Heart left ventricle (tissue), 16 donors: ENCODE data around the gene ARSB. TPM values are rescaled to one million over a fixed set of nuclear protein-coding genes. Genes with fewer than 3 reads are reported as not detected.

Source experiments
- ATAC-seq, 4 donors: fragments of 200-7000 bp; cut with Tn5 transposase; one replicate each; pipeline ENCODE4 v1.9.1; 2020 to 2022; ENCODE audit warnings: moderate library complexity in 4 of 4, mild to moderate bottlenecking in 3 of 4, moderate number of reproducible peaks in 1 of 4
- DNase-seq, 5 donors: peaks; one replicate each; pipeline ENCODE4 v3.0.0-alpha.2; 2020
- H3K27ac ChIP-seq, 12 donors: fragments of 200-600 bp; sonication (generic) in 4 of 12; one replicate each; pipeline versions ENCODE4 v1.5.0 to v1.8.0; 2016 to 2022; ENCODE audit warnings: mild to moderate bottlenecking in 2 of 12
- H3K27me3 ChIP-seq, 9 donors: fragments of 200-600 bp; sonication (generic) in 2 of 9; one replicate each; pipeline versions ENCODE4 v1.5.1 to v1.8.0; 2016 to 2022; ENCODE audit warnings: mild to moderate bottlenecking in 3 of 9
- H3K36me3 ChIP-seq, 9 donors: fragments of 200-600 bp; sonication (generic) in 2 of 9; one replicate each; pipeline versions ENCODE4 v1.5.0 to v1.8.0; 2018 to 2022; ENCODE audit warnings: mild to moderate bottlenecking in 2 of 9
- H3K4me1 ChIP-seq, 12 donors: fragments of 200-600 bp; sonication (generic) in 4 of 12; one replicate each; pipeline versions ENCODE4 v1.5.0 to v1.8.0; 2016 to 2022; ENCODE audit warnings: mild to moderate bottlenecking in 3 of 12
- H3K4me3 ChIP-seq, 12 donors: fragments of 200-600 bp; sonication (generic) in 4 of 12; one replicate each; pipeline versions ENCODE4 v1.5.0 to v1.8.0; 2017 to 2022; ENCODE audit warnings: mild to moderate bottlenecking in 9 of 12, moderate library complexity in 4 of 12
- H3K9me3 ChIP-seq, 12 donors: fragments of 200-600 bp; sonication (generic) in 4 of 12; one replicate each; pipeline versions ENCODE4 v1.5.0 to v1.8.0; 2016 to 2022; ENCODE audit warnings: mild to moderate bottlenecking in 1 of 12
- CTCF ChIP-seq, 12 donors: fragments of 200-600 bp; sonication (generic) in 4 of 12; IDR thresholded peaks; one replicate each; pipeline versions ENCODE4 v1.5.0 to v1.8.0; 2018 to 2022; ENCODE audit warnings: antibody characterized with exemption in 12 of 12, mild to moderate bottlenecking in 5 of 12
- POLR2A ChIP-seq, 2 donors: fragments of 450-650 bp; IDR thresholded peaks; one replicate each; pipeline ENCODE4 v1.6.1; 2017; ENCODE audit warnings: antibody characterized with exemption in 2 of 2, mild to moderate bottlenecking in 2 of 2, moderate library complexity in 2 of 2
- WGBS, 4 donors: extraction: QIAGEN DNeasy Blood & Tissue Kit in 2 of 4; methylation state at CpG; one replicate each; pipeline versions ENCODE4 v1.1.5 to v1.1.7; 2013 to 2018; 5-methylcytosine and 5-hydroxymethylcytosine counted together
- intact Hi-C, 10 donors: fragments of 100-400 bp; cut with DNase I; formaldehyde crosslinking; loops; one replicate each; pipeline versions ENCODE4 v1.11.1 to v1.14.2; 2022
- polyA plus RNA-seq, 2 donors: library from polyadenylated mRNA; stranded (reverse); fragments of 200-250 nt; gene quantifications; one replicate each; pipeline ENCODE4 v1.2.3, GENCODE V29; 2013
- total RNA-seq, 9 donors: library from RNA; depleted of rRNA in 2 of 9; stranded (reverse); fragments of >200 nt in 2 of 9; fragmentation: NEBNext Ultra II Directional in 3 of 9; extraction: Animal tissue kit (Norgen Biotek cat#: 25700) in 3 of 9; gene quantifications; one replicate each; pipeline versions ENCODE4 v1.1.0 to v1.2.4, GENCODE V29; 2016 to 2023
- donor health status: ischemic (EF 13 %, LVEDD 7.1; RV severe dilation, severe dysfunction).
- donor health status: healthy with polysubstance abuse.
- donor health status: DM: no; HTN: yes; CAD: no.
- donor health status: DM: no; HTN: no; CAD: no.
- donor health status: ischemic (EF 25% LVEDD 6.9; RV normal size, moderate dysfunction).
- donor health status: ischemic (EF 25% LVEDD 5.7; RV mildly dilated, moderate dysfunction).
- donor health status: healthy.
- donor health status: DM: yes; HTN: yes; CAD: no.
- donor health status: ischemic (EF 35%, LVEDD 5.7; RV mildly dilated, moderate dysfunction).
- donor health status: nonischemic (EF 11% LVEDD 7.7; RV severe dilation, severe dysfunction).
- donor health status: DM: yes; HTN: yes; CAD: no.
- donor health status: PGD.
- donor health status: ischemic (EF 29% LVEDD 5.4; RV normal size, mild dysfunction).
- donor health status: nonischemic (EF 23%, LVEDD 6.1; RV moderate dilation, normal function).

Gene ARSB
- total and polyA plus RNA-seq, 11 donors: 2.2 to 25.8 (median 14.4) TPM

GRCh38 chr5:78974011-78974410 is 11.1 kb downstream of the ARSB start:
- Histone ChIP-seq H3K36me3 (peaks cover 0 to under 1% (median 0%) of the 10 kb centered on the region in 9 donors), H3K4me3 (no peak overlapping the region), H3K9me3 (no peaks in the 10 kb centered on the region), H3K27me3 (no peaks in the 10 kb centered on the region), H3K4me1 (peaks cover 0 to 30% (median 14%) of the 10 kb centered on the region in 12 donors), H3K27ac (peak overlapping the region in 1 of 12 donors; percentile 28)
- WGBS, 4 donors: 50 to 59% (median 55%) methylated on average over 5 of the region's 5 CpGs
- intact Hi-C loops: loop anchor here in 1 of 10 donors (5.0 kb wide), 1 partner anchor 437 kb away; no protein-coding TSS in a partner anchor
- TF ChIP-seq CTCF (IDR thresholded peaks at IDR 0.05): no peak
- TF ChIP-seq POLR2A (IDR thresholded peaks at IDR 0.05): no peak
- peak; percentile 60 to 74 (median 70) for ATAC-seq
- DNase-seq: peak in 2 of 5 donors; percentile 36 to 52

GRCh38 chr5:78972654-78973428 is 12.3 kb downstream of the ARSB start:
- H3K9me3 ChIP-seq: no peaks in the 10 kb centered on the region
- peak; percentile 21 to 64 (median 58) for ATAC-seq

GRCh38 chr5:78971998-78972397 is 13.1 kb downstream of the ARSB start:
- Histone ChIP-seq H3K27ac (no peak overlapping the region), H3K27me3 (no peaks in the 10 kb centered on the region), H3K4me3 (no peak overlapping the region), H3K36me3 (peaks cover 0 to 10% (median 0%) of the 10 kb centered on the region in 9 donors), H3K9me3 (no peaks in the 10 kb centered on the region), H3K4me1 (peaks cover 0 to 30% (median 14%) of the 10 kb centered on the region in 12 donors)
- WGBS, 4 donors: 48 to 95% (median 77%) methylated on average over 2 of the region's 2 CpGs
- TF ChIP-seq POLR2A (IDR thresholded peaks at IDR 0.05): no peak
- no peak for TF ChIP-seq CTCF (IDR thresholded peaks at IDR 0.05)
- no peak for DNase-seq
- ATAC-seq: no peak
- intact Hi-C loops: loop anchor here in 1 of 10 donors (5.0 kb wide), 1 partner anchor 435 kb away; no protein-coding TSS in a partner anchor

More at GRCh38 chr5:78972654-78973428, 12.3 kb downstream of the ARSB start:
- Histone ChIP-seq H3K27ac (peak overlapping the region in 2 of 12 donors; percentile 19 to 44), H3K4me3 (peak overlapping the region in 5 of 12 donors; percentile 0 to 13 (median 6)), H3K4me1 (peaks cover 0 to 30% (median 14%) of the 10 kb centered on the region in 12 donors), H3K36me3 (peaks cover 0 to 10% (median 0%) of the 10 kb centered on the region in 9 donors), H3K27me3 (no peaks in the 10 kb centered on the region)
- TF ChIP-seq CTCF (IDR thresholded peaks at IDR 0.05) (no peak), POLR2A (IDR thresholded peaks at IDR 0.05) (no peak)
- DNase-seq: peak in 3 of 5 donors; percentile 13 to 45 (median 33)
- 37 to 47% (median 44%) methylated on average over 7 of the region's 7 CpGs for whole genome bisulfite sequencing, 4 donors
- intact Hi-C loops: loop anchor here in 1 of 10 donors (5.0 kb wide), 1 partner anchor 436 kb away; no protein-coding TSS in a partner anchor

GRCh38 chr5:78968781-78969180 is 16.3 kb downstream of the ARSB start:
- Histone ChIP-seq H3K4me3 (no peak overlapping the region), H3K27me3 (no peaks in the 10 kb centered on the region), H3K27ac (no peak overlapping the region), H3K36me3 (peaks cover 0 to 18% (median 0%) of the 10 kb centered on the region in 9 donors), H3K9me3 (no peaks in the 10 kb centered on the region), H3K4me1 (peaks cover 0 to 19% (median 12%) of the 10 kb centered on the region in 12 donors)
- 95 to 98% (median 96%) methylated on average over 5 of the region's 5 CpGs for WGBS, 4 donors
- intact Hi-C loops: loop anchor here in 9 of 10 donors (5.0 to 10.0 kb wide), 6 partner anchors 64 to 644 kb away; no protein-coding TSS in a partner anchor
- ATAC-seq (no peak), DNase-seq (no peak)
- TF ChIP-seq CTCF (IDR thresholded peaks at IDR 0.05) (no peak), POLR2A (IDR thresholded peaks at IDR 0.05) (no peak)
